Endothelial cell of umbilical vein (primary cell): Measurements from ENCODE around the gene SMYD4. TPM values are rescaled to one million over a fixed set of nuclear protein-coding genes. Genes with fewer than 3 reads are reported as not detected.

Source experiments
- BruUV-seq: library from RNA; stranded (reverse); fragments of 400-500 nt; replicated peaks from 2 replicates; lab custom pipeline; 2021; lab: Mats Ljungman, UMichigan
- CTCF ChIA-PET: fragments of 300-600, 350-600 bp; sonication (Branson Sonifier 250); formaldehyde crosslinking; loops from one replicate; lab custom pipeline; 2021; ENCODE audit warnings: antibody characterized with exemption, inconsistent platforms; lab: Charles Lee
- POLR2A ChIA-PET: fragments of 300-600, 350-600 bp; sonication (Branson Sonifier 250); formaldehyde crosslinking; loops from one replicate; lab custom pipeline; 2021; ENCODE audit warnings: antibody characterized with exemption, inconsistent platforms; lab: Charles Lee
- DNase-seq: peaks from one replicate; pipeline ENCODE4 v3.0.0-alpha.2; 2011; ENCODE audit warnings: low read depth, low spot score
- FAIRE-seq: peaks from 2 replicates; lab custom pipeline; 2011; peaks lifted over from hg19 to GRCh38; lab: Jason Lieb, UNC
- H2AFZ ChIP-seq: 2 replicates; pipeline ENCODE4 v1.6.0; 2012; ENCODE audit warnings: low read depth, low read length, control low read depth, inconsistent platforms
- H3K27ac ChIP-seq: 2 replicates; pipeline ENCODE4 v1.5.1; 2011; ENCODE audit warnings: low read depth, mild to moderate bottlenecking, control low read depth, low read length, moderate library complexity; ENCODE audit not compliant: insufficient read depth
- H3K27me3 ChIP-seq, 2 experiments: 2 replicates each; pipeline versions ENCODE4 v1.6.0 to v1.6.1; 2011; ENCODE audit warnings: low read length in 2 of 2, mixed read lengths in 1 of 2; ENCODE audit not compliant: control insufficient read depth in 2 of 2, insufficient read depth in 2 of 2
- H3K36me3 ChIP-seq, 2 experiments: 2 replicates in 1 of 2; 3 replicates in 1 of 2; pipeline ENCODE4 v1.5.1; 2011; ENCODE audit warnings: low read length in 2 of 2, mild to moderate bottlenecking in 1 of 2, moderate library complexity in 1 of 2; ENCODE audit not compliant: control insufficient read depth in 2 of 2, insufficient read depth in 2 of 2; ENCODE audit errors: extremely low read depth in 1 of 2
- H3K4me1 ChIP-seq: 3 replicates; pipeline ENCODE4 v1.5.1; 2011; ENCODE audit warnings: mild to moderate bottlenecking, low read length; ENCODE audit not compliant: control insufficient read depth, insufficient read depth; ENCODE audit errors: extremely low read depth
- H3K4me2 ChIP-seq: 2 replicates; pipeline ENCODE4 v1.6.1; 2011; ENCODE audit warnings: low read length, control low read depth, mixed read lengths; ENCODE audit not compliant: insufficient read depth
- H3K4me3 ChIP-seq, 3 experiments: fragments of 200-600 bp in 1 of 3; sonication (generic), shearing (Covaris generic) in 1 of 3; replicated peaks in 1 of 3; 2 replicates each; pipeline ENCODE4 v1.5.1; 2011 to 2016; ENCODE audit warnings: control low read depth in 3 of 3, low read length in 3 of 3, mild to moderate bottlenecking in 2 of 3, inconsistent platforms in 1 of 3, low read depth in 1 of 3, moderate library complexity in 1 of 3; ENCODE audit not compliant: insufficient read depth in 1 of 3
- H3K79me2 ChIP-seq: 2 replicates; pipeline ENCODE4 v1.6.0; 2012; ENCODE audit warnings: low read length, inconsistent platforms; ENCODE audit not compliant: control insufficient read depth, insufficient read depth
- H3K9ac ChIP-seq: replicated peaks from 2 replicates; pipeline ENCODE3; 2011; ENCODE audit warnings: low read length, control low read depth; ENCODE audit not compliant: insufficient read depth; ENCODE audit errors: extremely low read depth
- H3K9me1 ChIP-seq: replicated peaks from 3 replicates; pipeline ENCODE4 v1.6.0; 2011; ENCODE audit warnings: mild to moderate bottlenecking, low read length; ENCODE audit not compliant: control insufficient read depth, insufficient read depth; ENCODE audit errors: extremely low read depth
- H3K9me3 ChIP-seq: replicated peaks from 2 replicates; pipeline ENCODE4 v1.5.1; 2012; ENCODE audit warnings: low read length, inconsistent platforms; ENCODE audit not compliant: control insufficient read depth, insufficient read depth
- H4K20me1 ChIP-seq: replicated peaks from 2 replicates; pipeline ENCODE3; 2011; ENCODE audit warnings: mild to moderate bottlenecking, low read length; ENCODE audit not compliant: control insufficient read depth, insufficient read depth; ENCODE audit errors: extremely low read depth
- CTCF ChIP-seq, 2 donors: IDR thresholded peaks; 1 replicate in 1 of 2; 2 replicates in 1 of 2; pipeline ENCODE4 v1.5.1; 2011; ENCODE audit warnings: low read length in 2 of 2, mild to moderate bottlenecking in 2 of 2, moderate library complexity in 2 of 2, control low read depth in 1 of 2, inconsistent platforms in 1 of 2, low read depth in 1 of 2; ENCODE audit not compliant: insufficient read depth in 1 of 2; ENCODE audit errors: extremely low read depth in 1 of 2
- EZH2 ChIP-seq: IDR thresholded peaks from 2 replicates; pipeline ENCODE4 v1.6.1; 2012; ENCODE audit warnings: borderline replicate concordance, low read depth, mild to moderate bottlenecking, moderate library complexity, low read length, inconsistent platforms; ENCODE audit not compliant: severe bottlenecking
- FOS ChIP-seq: IDR thresholded peaks from 2 replicates; pipeline ENCODE4 v1.6.1; 2011; ENCODE audit warnings: mild to moderate bottlenecking, low read length, moderate library complexity, borderline replicate concordance; ENCODE audit not compliant: insufficient read depth
- GATA2 ChIP-seq: IDR thresholded peaks from 2 replicates; pipeline ENCODE4 v1.7.0; 2011; ENCODE audit warnings: low read depth, mild to moderate bottlenecking, moderate library complexity, mixed read lengths, low read length; ENCODE audit not compliant: insufficient read length, insufficient read depth
- JUN ChIP-seq: IDR thresholded peaks from 2 replicates; pipeline ENCODE4 v1.6.1; 2011; ENCODE audit warnings: borderline replicate concordance, low read depth; ENCODE audit not compliant: insufficient read length, insufficient read depth
- MYC ChIP-seq: IDR thresholded peaks from one replicate; pipeline ENCODE4 v1.6.1; 2011; ENCODE audit warnings: mild to moderate bottlenecking, low read depth, low read length
- POLR2A ChIP-seq: IDR thresholded peaks from 2 replicates; pipeline ENCODE4 v1.6.1; 2012; ENCODE audit warnings: low read depth, mild to moderate bottlenecking, control low read depth, low read length
- POLR2AphosphoS5 ChIP-seq: IDR thresholded peaks from 2 replicates; pipeline ENCODE4 v1.6.1; 2012; ENCODE audit warnings: low read depth, mild to moderate bottlenecking, control low read depth, low read length, moderate library complexity; ENCODE audit not compliant: insufficient read depth
- dilution Hi-C: fragments of 300-500 bp; cut with MboI; formaldehyde crosslinking; loops from one replicate; pipeline ENCODE4 v1.15.0; 2019; ENCODE audit warnings: low sequenced_read_pairs; ENCODE audit not compliant: extremely low pct_ligation_motif_present
- intact Hi-C: fragments of 100-400 bp; cut with micrococcal nuclease; formaldehyde crosslinking; loops from one replicate; pipeline ENCODE4 v1.10.0; 2022
- polyA plus RNA-seq, 4 experiments: library from polyadenylated mRNA; depleted of rRNA in 3 of 4; stranded (reverse) in 3 of 4; unstranded in 1 of 4; fragments of >200 nt; gene quantifications; 2 replicates each; pipeline versions ENCODE4 v1.2.1 to v1.2.3, GENCODE V29; 2011 to 2012; ENCODE audit warnings: missing spikeins in 1 of 4
- total RNA-seq: library from RNA; stranded (reverse); gene quantifications from 2 replicates; pipeline ENCODE4 v1.2.3, GENCODE V29; 2021
- TF ChIP-seq, protein P1 (sequence below): IDR thresholded peaks from 2 replicates; pipeline ENCODE4 v1.6.1; 2011; ENCODE audit not compliant: insufficient read depth, insufficient read length

SMYD4 gene
- total and polyA plus RNA-seq, 2 donors (not counting 3 experiments of a cell fraction or from before 2014, with no cell fraction given), result 6.0 to 14.6 TPM

- no peak overlapping the region for H3K4me3 ChIP-seq
- H3K36me3 ChIP-seq, result peaks cover 2% of the 10 kb centered on the region in 2 experiments
- H2AFZ ChIP-seq, result no peak overlapping the region
- H4K20me1 ChIP-seq, result no peaks in the 10 kb centered on the region
- intact Hi-C loops (loop anchor here (1.0 kb wide), 2 partner anchors 64 to 115 kb away; no protein-coding TSS in a partner anchor), dilution Hi-C loops (no loop called here)
- no peak overlapping the region for H3K4me2 ChIP-seq
- BruUV-seq, result no TSS peak
- peak; percentile 79 for FAIRE-seq
- H3K27ac ChIP-seq, result peak overlapping the region; percentile 19
- H3K79me2 ChIP-seq, result no peaks in the 10 kb centered on the region
- ChIA-PET CTCF (interaction anchor here (0.8 to 8.8 kb wide), 29 partner anchors 10 to 210 kb away, joined by 3 to 262 read pairs (median 5); partner anchors contain the start of genes SERPINF1 and WDR81), POLR2A (interaction anchor here (0.6 to 2.8 kb wide), 3 partner anchors 62 to 71 kb away, joined by 3 to 16 read pairs (median 4); no protein-coding TSS in a partner anchor)
- H3K4me1 ChIP-seq, result peaks cover 21% of the 10 kb centered on the region
- H3K9me3 ChIP-seq, result no peaks in the 10 kb centered on the region
- TF ChIP-seq CTCF (IDR thresholded peaks at IDR 0.05; ENCODE audit: extremely low read depth in 1 of 2, insufficient read depth in 1 of 2, low read depth in 1 of 2, low read length in 2 of 2) (peak; percentile 49 to 63), POLR2A (no peak)
- H3K27me3 ChIP-seq, result no peaks in the 10 kb centered on the region
- no peaks in the 10 kb centered on the region for H3K9me1 ChIP-seq
- H3K9ac ChIP-seq, result no peak overlapping the region
- DNase-seq, result peak; percentile 80
Observed at GRCh38 chr17:1783834-1784611, 45.7 kb downstream of the SMYD4 start.

DNA sequence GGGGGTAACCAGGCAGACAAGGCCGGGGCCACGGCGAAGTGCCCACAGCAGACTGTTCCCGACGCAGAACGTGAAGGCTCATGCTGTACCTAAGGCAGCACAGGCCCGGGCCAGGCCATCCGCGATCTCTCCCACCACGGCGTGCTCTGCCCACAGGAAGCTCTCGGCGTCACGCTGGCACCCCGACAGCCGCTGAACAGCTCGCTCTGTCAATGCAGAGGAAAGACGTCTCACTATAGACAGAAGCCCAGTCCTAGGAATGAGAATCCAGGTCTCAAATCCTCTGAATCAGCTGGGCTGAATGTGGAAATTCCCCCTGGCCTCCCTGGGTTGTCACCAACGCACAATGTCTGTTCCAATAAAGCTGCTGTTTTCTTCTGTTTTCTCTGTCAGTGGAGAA, 46.4 kb downstream of the SMYD4 start:
- no peak for DNase-seq
- no peaks in the 10 kb centered on the region for H3K9me3 ChIP-seq
- intact Hi-C loops, result no loop called here
- no peaks in the 10 kb centered on the region for H3K9me1 ChIP-seq
- no peak overlapping the region for H3K4me2 ChIP-seq
- H3K36me3 ChIP-seq, result peaks cover 2% of the 10 kb centered on the region in 2 experiments
- H3K79me2 ChIP-seq, result no peaks in the 10 kb centered on the region
- H3K27ac ChIP-seq, result no peak overlapping the region
- no peak overlapping the region for H3K4me3 ChIP-seq
- no peak for FAIRE-seq
- ChIA-PET POLR2A (interaction anchor here (0.6 to 2.8 kb wide), 2 partner anchors 67 to 70 kb away, joined by 3 to 16 read pairs; no protein-coding TSS in a partner anchor), CTCF (interaction anchor here (0.8 to 8.8 kb wide), 28 partner anchors 10 to 209 kb away, joined by 3 to 262 read pairs (median 5); partner anchors contain the start of genes SERPINF1 and WDR81)
- H4K20me1 ChIP-seq, result no peaks in the 10 kb centered on the region
- H3K9ac ChIP-seq, result no peak overlapping the region
- no peak overlapping the region for H2AFZ ChIP-seq
- TF ChIP-seq JUN (no peak), FOS (no peak), POLR2A (no peak), EZH2 (no peak), GATA2 (no peak), POLR2AphosphoS5 (no peak), CTCF (IDR thresholded peaks at IDR 0.05; ENCODE audit: extremely low read depth in 1 of 2, insufficient read depth in 1 of 2, low read depth in 1 of 2, low read length in 2 of 2) (no peak), MYC (no peak)
- TF ChIP-seq, protein P1, sequence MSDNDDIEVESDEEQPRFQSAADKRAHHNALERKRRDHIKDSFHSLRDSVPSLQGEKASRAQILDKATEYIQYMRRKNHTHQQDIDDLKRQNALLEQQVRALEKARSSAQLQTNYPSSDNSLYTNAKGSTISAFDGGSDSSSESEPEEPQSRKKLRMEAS, result no peak
- H3K27me3 ChIP-seq, result no peaks in the 10 kb centered on the region
- peaks cover 21% of the 10 kb centered on the region for H3K4me1 ChIP-seq
- no TSS peak for BruUV-seq
- dilution Hi-C loops, result no loop called here
